ENCODE measurements around the gene CCDC179. TPM values are rescaled to one million over a fixed set of nuclear protein-coding genes. Genes with fewer than 3 reads are reported as not detected.

Gene CCDC179
- polyA plus RNA-seq, 4 donors = not detected

DNA sequence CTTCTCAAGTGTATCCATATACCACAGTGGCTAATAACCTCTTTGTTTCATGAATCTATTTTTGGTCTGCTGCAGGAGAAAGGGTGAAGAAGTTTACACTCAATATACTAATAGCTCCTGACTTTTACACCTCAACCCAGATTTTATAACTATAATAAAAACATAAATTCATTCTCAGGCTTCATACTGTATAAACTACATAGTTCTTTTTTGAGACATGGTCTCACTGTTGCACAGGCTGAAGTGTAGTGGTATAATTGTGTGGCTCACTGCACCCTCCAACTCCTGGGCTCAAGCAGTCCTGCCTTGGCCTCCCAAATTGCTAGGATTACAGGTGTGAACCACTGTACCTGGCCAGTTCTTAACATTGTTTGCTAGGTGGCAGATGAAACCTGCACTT, 17.8 kb upstream of the CCDC179 start:
- Histone ChIP-seq H3K36me3 (ENCODE audit: control insufficient read depth in 3 of 3, insufficient read depth in 2 of 3, low read depth in 1 of 3, low read length in 3 of 3) (no peaks in the 10 kb centered on the region), H3K4me1 (ENCODE audit: control insufficient read depth in 3 of 3, insufficient read depth in 2 of 3, low read depth in 1 of 3, low read length in 2 of 3) (peaks cover 0 to 5% (median 0%) of the 10 kb centered on the region in 3 donors), H3K27me3 (ENCODE audit: control insufficient read depth in 3 of 3, insufficient read depth in 3 of 3, low read length in 3 of 3) (no peaks in the 10 kb centered on the region), H3K9me3 (ENCODE audit: control insufficient read depth in 2 of 2, insufficient read depth in 1 of 2, low read depth in 1 of 2, low read length in 1 of 2) (no peaks in the 10 kb centered on the region), H3K4me3 (ENCODE audit: low read depth in 1 of 3, low read length in 3 of 3) (no peak overlapping the region), H3K27ac (ENCODE audit: low read depth in 1 of 3, low read length in 2 of 3) (no peak overlapping the region)
- DNase-seq = peak; percentile 3 to 28
- no peak for FAIRE-seq

DNA sequence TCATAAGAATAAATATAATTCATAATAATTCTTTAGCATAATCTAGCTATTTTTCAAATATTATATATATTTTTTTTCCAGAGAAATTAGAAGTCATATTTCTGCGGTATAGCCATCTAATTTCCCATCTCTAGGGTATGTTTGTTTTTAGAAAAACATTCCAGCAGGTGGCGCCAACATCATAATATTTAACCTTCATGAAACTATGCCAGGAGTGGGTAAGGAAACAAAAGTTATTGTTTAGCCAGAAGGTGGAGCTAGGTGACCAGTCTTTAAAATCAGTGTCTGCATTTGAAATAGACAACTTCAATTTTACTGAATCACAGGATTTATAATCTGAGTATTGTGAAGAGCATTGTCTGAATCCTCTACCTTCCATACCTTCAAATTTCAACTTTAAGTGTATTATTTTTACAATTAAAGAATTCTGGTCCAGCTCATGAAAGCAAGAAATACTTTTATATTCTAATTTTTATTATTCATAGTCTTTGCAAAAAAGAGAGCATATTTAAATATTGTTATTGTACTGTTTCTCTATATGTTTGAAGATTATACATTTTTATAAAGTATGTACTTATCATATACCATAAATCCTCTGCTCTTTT, 15.7 kb upstream of the CCDC179 start:
- peak; percentile 88 to 89 for DNase-seq
- Histone ChIP-seq H3K9me3 (ENCODE audit: control insufficient read depth in 2 of 2, insufficient read depth in 1 of 2, low read depth in 1 of 2, low read length in 1 of 2) (no peaks in the 10 kb centered on the region), H3K27me3 (ENCODE audit: control insufficient read depth in 3 of 3, insufficient read depth in 3 of 3, low read length in 3 of 3) (no peaks in the 10 kb centered on the region), H3K4me1 (ENCODE audit: control insufficient read depth in 3 of 3, insufficient read depth in 2 of 3, low read depth in 1 of 3, low read length in 2 of 3) (peaks cover 0 to 5% (median 0%) of the 10 kb centered on the region in 3 donors), H3K36me3 (ENCODE audit: control insufficient read depth in 3 of 3, insufficient read depth in 2 of 3, low read depth in 1 of 3, low read length in 3 of 3) (no peaks in the 10 kb centered on the region), H3K4me3 (ENCODE audit: low read depth in 1 of 3, low read length in 3 of 3) (no peak overlapping the region), H3K27ac (ENCODE audit: low read depth in 1 of 3, low read length in 2 of 3) (no peak overlapping the region)
- FAIRE-seq = peak; percentile 92
- 2 to 9% (median 4%) methylated on average over 2 of the region's 2 CpGs for WGBS, 3 donors

DNA sequence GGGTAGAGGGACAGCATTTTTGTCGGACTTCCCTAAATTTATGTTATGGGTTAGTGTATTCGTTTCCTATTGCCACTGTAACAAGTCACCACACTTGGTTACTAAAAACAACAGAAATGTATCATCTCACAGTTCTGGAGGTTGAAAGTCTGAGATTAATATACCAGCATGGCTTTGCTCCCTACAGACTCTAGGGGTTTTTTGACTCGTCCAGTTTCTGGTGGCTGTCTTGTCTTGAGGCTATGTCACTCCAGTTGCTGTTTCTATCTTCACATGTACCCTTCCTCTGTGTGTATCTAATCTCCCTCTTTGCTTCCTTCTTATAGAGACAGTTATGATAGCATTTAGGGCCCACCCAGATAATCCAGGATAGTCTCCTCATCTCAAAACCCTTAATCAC, 9.1 kb upstream of the CCDC179 start:
- Histone ChIP-seq H3K36me3 (ENCODE audit: control insufficient read depth in 3 of 3, insufficient read depth in 2 of 3, low read depth in 1 of 3, low read length in 3 of 3) (no peaks in the 10 kb centered on the region), H3K4me3 (ENCODE audit: low read depth in 1 of 3, low read length in 3 of 3) (no peak overlapping the region), H3K4me1 (ENCODE audit: control insufficient read depth in 3 of 3, insufficient read depth in 2 of 3, low read depth in 1 of 3, low read length in 2 of 3) (no peaks in the 10 kb centered on the region), H3K27ac (ENCODE audit: low read depth in 1 of 3, low read length in 2 of 3) (no peak overlapping the region), H3K27me3 (ENCODE audit: control insufficient read depth in 3 of 3, insufficient read depth in 3 of 3, low read length in 3 of 3) (no peaks in the 10 kb centered on the region), H3K9me3 (ENCODE audit: control insufficient read depth in 2 of 2, insufficient read depth in 1 of 2, low read depth in 1 of 2, low read length in 1 of 2) (no peaks in the 10 kb centered on the region)
- FAIRE-seq = no peak
- WGBS, 3 donors = 76 to 90% (median 90%) methylated on average over 3 of the region's 3 CpGs
- no peak for DNase-seq

DNA sequence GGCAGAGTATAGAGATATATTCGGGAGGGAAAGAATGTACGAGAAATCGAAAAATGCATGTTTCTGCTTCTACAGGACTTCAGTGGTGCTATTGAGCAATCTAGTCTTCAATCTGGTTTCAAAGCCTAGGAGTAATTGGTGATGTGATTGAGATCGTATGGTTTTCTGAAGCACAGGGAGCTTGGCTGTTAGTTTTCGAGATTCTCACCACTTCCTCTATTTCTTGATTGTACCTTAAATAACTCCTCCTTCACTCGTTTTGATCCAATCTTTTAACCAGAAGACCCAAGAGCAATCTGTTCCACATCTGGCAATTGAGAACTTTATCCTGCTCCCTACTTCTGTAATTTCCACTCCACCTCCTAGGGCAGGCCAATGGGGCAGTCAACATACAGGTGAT, 518 bp downstream of the CCDC179 start:
- Histone ChIP-seq H3K4me3 (ENCODE audit: low read depth in 1 of 3, low read length in 3 of 3) (no peak overlapping the region), H3K27me3 (ENCODE audit: control insufficient read depth in 3 of 3, insufficient read depth in 3 of 3, low read length in 3 of 3) (no peaks in the 10 kb centered on the region), H3K36me3 (ENCODE audit: control insufficient read depth in 3 of 3, insufficient read depth in 2 of 3, low read depth in 1 of 3, low read length in 3 of 3) (no peaks in the 10 kb centered on the region), H3K9me3 (ENCODE audit: control insufficient read depth in 2 of 2, insufficient read depth in 1 of 2, low read depth in 1 of 2, low read length in 1 of 2) (no peaks in the 10 kb centered on the region), H3K27ac (ENCODE audit: low read depth in 1 of 3, low read length in 2 of 3) (no peak overlapping the region), H3K4me1 (ENCODE audit: control insufficient read depth in 3 of 3, insufficient read depth in 2 of 3, low read depth in 1 of 3, low read length in 2 of 3) (no peaks in the 10 kb centered on the region)
- DNase-seq (no peak), FAIRE-seq (no peak)
- WGBS, 3 donors = 76 to 89% (median 85%) methylated on average over 6 of the region's 6 CpGs

- DNase-seq = no peak
- no peak overlapping the region for H3K27ac ChIP-seq (ENCODE audit: low read depth in 1 of 3, low read length in 2 of 3)
- no peaks in the 10 kb centered on the region for H3K27me3 ChIP-seq (ENCODE audit: control insufficient read depth in 3 of 3, insufficient read depth in 3 of 3, low read length in 3 of 3)
- no peak overlapping the region for H3K4me3 ChIP-seq (ENCODE audit: low read depth in 1 of 3, low read length in 3 of 3)
- no peaks in the 10 kb centered on the region for H3K9me3 ChIP-seq (ENCODE audit: control insufficient read depth in 2 of 2, insufficient read depth in 1 of 2, low read depth in 1 of 2, low read length in 1 of 2)
- H3K4me1 ChIP-seq (ENCODE audit: control insufficient read depth in 3 of 3, insufficient read depth in 2 of 3, low read depth in 1 of 3, low read length in 2 of 3) = no peaks in the 10 kb centered on the region
- H3K36me3 ChIP-seq (ENCODE audit: control insufficient read depth in 3 of 3, insufficient read depth in 2 of 3, low read depth in 1 of 3, low read length in 3 of 3) = no peaks in the 10 kb centered on the region
- no peak for FAIRE-seq
Observed at GRCh38 chr11:22851477-22851876, 8.8 kb downstream of the CCDC179 start.

DNA sequence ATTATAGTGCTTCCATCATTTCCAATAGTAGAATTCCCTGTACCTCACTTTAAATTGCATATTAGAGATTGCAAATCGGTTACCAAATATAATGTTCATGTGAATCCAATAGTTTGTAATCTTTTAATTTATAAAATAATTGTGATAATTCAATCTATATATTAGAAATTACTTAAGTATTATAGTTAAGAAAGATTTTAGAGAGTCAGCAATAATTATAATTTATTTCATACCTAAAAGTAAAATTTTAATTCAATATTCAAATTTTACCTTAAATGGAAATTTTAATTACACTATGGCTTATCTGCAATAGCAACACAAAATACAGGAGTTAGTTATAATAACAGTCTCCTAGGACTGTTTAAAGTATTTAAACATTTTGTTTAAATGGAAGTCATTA, 13.5 kb downstream of the CCDC179 start:
- DNase-seq (no peak), FAIRE-seq (peak; percentile 67)
- 88 to 94% (median 91%) methylated on average over 1 of the region's 1 CpG for WGBS, 3 donors
- Histone ChIP-seq H3K4me1 (ENCODE audit: control insufficient read depth in 3 of 3, insufficient read depth in 2 of 3, low read depth in 1 of 3, low read length in 2 of 3) (no peaks in the 10 kb centered on the region), H3K36me3 (ENCODE audit: control insufficient read depth in 3 of 3, insufficient read depth in 2 of 3, low read depth in 1 of 3, low read length in 3 of 3) (no peaks in the 10 kb centered on the region), H3K9me3 (ENCODE audit: control insufficient read depth in 2 of 2, insufficient read depth in 1 of 2, low read depth in 1 of 2, low read length in 1 of 2) (no peaks in the 10 kb centered on the region), H3K27me3 (ENCODE audit: control insufficient read depth in 3 of 3, insufficient read depth in 3 of 3, low read length in 3 of 3) (no peaks in the 10 kb centered on the region), H3K4me3 (ENCODE audit: low read depth in 1 of 3, low read length in 3 of 3) (no peak overlapping the region), H3K27ac (ENCODE audit: low read depth in 1 of 3, low read length in 2 of 3) (no peak overlapping the region)

DNA sequence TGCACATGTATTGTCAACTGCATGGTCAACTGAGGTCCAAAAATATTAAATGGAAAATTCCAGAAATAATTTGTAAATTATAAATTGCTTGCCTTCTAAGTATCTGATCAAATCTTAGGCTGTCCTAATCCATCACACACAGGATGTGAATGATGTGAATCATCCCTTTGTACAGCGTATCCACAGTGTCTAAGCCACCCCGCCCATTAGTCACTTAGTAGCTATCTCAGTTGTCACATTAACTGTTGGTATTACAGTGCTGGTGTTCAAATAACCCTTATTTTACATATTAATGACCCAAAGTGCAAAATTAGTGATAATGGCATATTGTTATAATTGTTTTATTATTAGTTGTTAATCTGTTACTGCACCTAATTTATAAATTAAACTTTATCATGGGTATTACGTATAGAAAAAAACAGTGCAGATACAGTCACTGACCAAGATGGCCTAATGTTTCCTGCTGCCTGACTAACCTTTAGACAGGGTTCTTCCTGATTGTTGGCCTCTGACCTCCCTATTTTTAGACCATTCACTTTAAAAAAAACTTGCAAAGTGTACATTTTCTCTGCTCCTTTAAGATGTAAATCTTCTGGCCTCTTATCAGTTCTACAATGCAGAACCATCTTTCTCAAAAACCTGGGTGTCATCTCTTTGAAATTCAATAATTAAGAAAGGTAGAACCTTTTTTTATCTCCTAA, 27.8 kb downstream of the CCDC179 start:
- WGBS, 3 donors = 50 to 66% (median 65%) methylated on average over 3 of the region's 3 CpGs
- Histone ChIP-seq H3K4me3 (ENCODE audit: low read depth in 1 of 3, low read length in 3 of 3) (no peak overlapping the region), H3K4me1 (ENCODE audit: control insufficient read depth in 3 of 3, insufficient read depth in 2 of 3, low read depth in 1 of 3, low read length in 2 of 3) (peaks cover 3 to 7% (median 4%) of the 10 kb centered on the region in 3 donors), H3K27me3 (ENCODE audit: control insufficient read depth in 3 of 3, insufficient read depth in 3 of 3, low read length in 3 of 3) (no peaks in the 10 kb centered on the region), H3K36me3 (ENCODE audit: control insufficient read depth in 3 of 3, insufficient read depth in 2 of 3, low read depth in 1 of 3, low read length in 3 of 3) (no peaks in the 10 kb centered on the region), H3K9me3 (ENCODE audit: control insufficient read depth in 2 of 2, insufficient read depth in 1 of 2, low read depth in 1 of 2, low read length in 1 of 2) (no peaks in the 10 kb centered on the region), H3K27ac (ENCODE audit: low read depth in 1 of 3, low read length in 2 of 3) (no peak overlapping the region)
- FAIRE-seq = no peak
- peak in 1 of 2 donors; percentile 29 for DNase-seq

- Histone ChIP-seq H3K27me3 (ENCODE audit: control insufficient read depth in 3 of 3, insufficient read depth in 3 of 3, low read length in 3 of 3) (no peaks in the 10 kb centered on the region), H3K27ac (ENCODE audit: low read depth in 1 of 3, low read length in 2 of 3) (peak overlapping the region in 2 of 3 donors; percentile 14 to 20), H3K36me3 (ENCODE audit: control insufficient read depth in 3 of 3, insufficient read depth in 2 of 3, low read depth in 1 of 3, low read length in 3 of 3) (no peaks in the 10 kb centered on the region), H3K9me3 (ENCODE audit: control insufficient read depth in 2 of 2, insufficient read depth in 1 of 2, low read depth in 1 of 2, low read length in 1 of 2) (no peaks in the 10 kb centered on the region), H3K4me1 (ENCODE audit: control insufficient read depth in 3 of 3, insufficient read depth in 2 of 3, low read depth in 1 of 3, low read length in 2 of 3) (peaks cover 3 to 7% (median 4%) of the 10 kb centered on the region in 3 donors), H3K4me3 (ENCODE audit: low read depth in 1 of 3, low read length in 3 of 3) (peak overlapping the region in 2 of 3 donors; percentile 4 to 34)
- no peak for FAIRE-seq
- WGBS, 3 donors = 5 to 14% (median 5%) methylated on average over 4 of the region's 4 CpGs
- DNase-seq = no peak
Observed at GRCh38 chr11:22830082-22830414, 30.2 kb downstream of the CCDC179 start.

All from small intestine (tissue), 7 donors.